CD8-positive, alpha-beta memory T cell (primary cell): ENCODE data around the gene GRID1. TPM values are rescaled to one million over a fixed set of nuclear protein-coding genes. Genes with fewer than 3 reads are reported as not detected.
A peak's percentile ranks its signal among the peaks of the same experiment; 100 is the strongest.

Experiments
- CTCF ChIA-PET: fragments of 350-600 bp; sonication (Branson Sonifier 250); formaldehyde crosslinking; loops from one replicate; lab custom pipeline; 2021; ENCODE audit warnings: antibody characterized with exemption; lab: Charles Lee
- POLR2A ChIA-PET: fragments of 350-600 bp; sonication (Branson Sonifier 250); formaldehyde crosslinking; loops from one replicate; lab custom pipeline; 2021; ENCODE audit warnings: antibody characterized with exemption; lab: Charles Lee
- DNase-seq, 5 donors: peaks; one replicate each; pipeline versions ENCODE4 v3.0.0 to v3.0.0-alpha.2; 2020 to 2022; ENCODE audit warnings: mixed read lengths in 1 of 5
- H3K27ac ChIP-seq: one replicate; pipeline ENCODE4 v1.7.0; 2013; ENCODE audit warnings: low read depth, mild to moderate bottlenecking, low read length, moderate library complexity
- H3K27me3 ChIP-seq: 2 replicates; pipeline ENCODE4 v1.7.0; 2013; ENCODE audit warnings: low read length, mild to moderate bottlenecking; ENCODE audit not compliant: insufficient read depth, poor library complexity, severe bottlenecking
- H3K36me3 ChIP-seq: 2 replicates; pipeline ENCODE4 v1.7.0; 2013; ENCODE audit warnings: mild to moderate bottlenecking, low read length, moderate library complexity; ENCODE audit not compliant: insufficient read depth
- H3K4me1 ChIP-seq: 2 replicates; pipeline ENCODE4 v1.7.0; 2013; ENCODE audit warnings: mild to moderate bottlenecking, low read length, moderate library complexity; ENCODE audit not compliant: insufficient read depth
- H3K4me3 ChIP-seq: 2 replicates; pipeline ENCODE4 v1.7.0; 2013; ENCODE audit warnings: mild to moderate bottlenecking, low read length
- H3K9me3 ChIP-seq: 2 replicates; pipeline ENCODE4 v1.7.0; 2013; ENCODE audit warnings: mild to moderate bottlenecking, low read length
- H3K27ac Mint-ChIP-seq, 8 donors: one replicate each; pipeline ENCODE4 v1.8.0; 2020 to 2021; ENCODE audit warnings: mixed read lengths in 8 of 8, mild to moderate bottlenecking in 6 of 8, inconsistent platforms in 3 of 8, moderate library complexity in 3 of 8
- H3K27me3 Mint-ChIP-seq, 2 donors: one replicate each; pipeline ENCODE4 v1.8.0; 2020 to 2021; ENCODE audit warnings: mixed read lengths in 2 of 2, mild to moderate bottlenecking in 1 of 2, moderate library complexity in 1 of 2
- H3K36me3 Mint-ChIP-seq, 3 donors: one replicate each; pipeline ENCODE4 v1.8.0; 2020 to 2021; ENCODE audit warnings: mixed read lengths in 3 of 3, inconsistent platforms in 1 of 3, mild to moderate bottlenecking in 1 of 3
- H3K4me1 Mint-ChIP-seq, 3 donors: one replicate each; pipeline ENCODE4 v1.8.0; 2020 to 2021; ENCODE audit warnings: mixed read lengths in 3 of 3, inconsistent platforms in 1 of 3, mild to moderate bottlenecking in 1 of 3
- H3K4me3 Mint-ChIP-seq, 7 donors: one replicate each; pipeline ENCODE4 v1.8.0; 2020 to 2021; ENCODE audit warnings: mixed read lengths in 7 of 7, mild to moderate bottlenecking in 6 of 7, moderate library complexity in 4 of 7, inconsistent platforms in 2 of 7
- H3K9me3 Mint-ChIP-seq, 5 donors: one replicate each; pipeline ENCODE4 v1.8.0; 2020 to 2022; ENCODE audit warnings: mixed read lengths in 5 of 5, mild to moderate bottlenecking in 3 of 5, moderate library complexity in 2 of 5, inconsistent platforms in 1 of 5
- polyA plus RNA-seq: library from polyadenylated mRNA; unstranded; fragments of 300-500 nt; fragmentation: Illumina TruSeq; gene quantifications from one replicate; pipeline ENCODE4 v1.2.3, GENCODE V29; 2021
- total RNA-seq, 2 experiments: library from RNA; stranded (reverse); gene quantifications; one replicate each; pipeline ENCODE4 v1.2.3, GENCODE V29; 2021

Gene GRID1
- total and polyA plus RNA-seq, 3 experiments from 2014 or later, result not detected

DNA sequence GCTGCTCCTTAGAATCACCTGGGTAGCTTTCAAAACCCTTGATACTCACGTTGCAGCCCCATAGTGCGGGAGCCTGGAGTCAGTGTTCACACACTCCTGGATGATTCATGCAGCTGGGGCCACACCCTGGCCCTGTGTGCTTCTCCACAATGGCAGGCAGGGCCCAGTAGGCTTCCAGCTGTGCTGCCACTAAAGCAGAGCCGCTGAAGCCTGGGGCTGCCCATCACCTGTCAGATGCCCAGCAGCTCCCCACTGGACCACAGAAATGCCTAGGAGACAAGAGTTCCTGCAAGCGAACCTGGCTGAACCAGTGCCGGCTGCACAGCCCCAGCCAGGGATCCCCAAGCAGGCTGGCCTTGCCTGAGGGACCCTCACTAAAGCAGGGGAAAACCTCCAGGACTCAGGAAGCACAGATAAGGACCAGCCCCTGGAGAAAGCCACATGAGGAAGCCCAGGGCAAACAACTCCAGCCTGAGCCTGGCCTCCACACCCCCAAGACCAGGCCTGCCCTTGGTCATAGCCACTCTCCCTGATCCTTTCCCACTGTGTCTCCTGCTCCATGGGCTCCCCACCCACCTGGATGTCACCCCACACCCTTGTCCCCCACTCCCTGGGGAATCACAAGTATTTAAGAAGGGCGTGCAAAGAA is 111.9 kb downstream of the GRID1 start:
- H3K9me3 ChIP-seq, result no peaks in the 10 kb centered on the region
- H3K4me1 ChIP-seq, result no peaks in the 10 kb centered on the region
- no peak overlapping the region for H3K27ac Mint-ChIP-seq
- H3K27me3 Mint-ChIP-seq, result peaks cover 6 to 10% of the 10 kb centered on the region in 2 donors
- no peak overlapping the region for H3K4me3 Mint-ChIP-seq
- no peaks in the 10 kb centered on the region for H3K36me3 Mint-ChIP-seq
- ChIA-PET CTCF (no interaction called here), POLR2A (no interaction called here)
- H3K27ac ChIP-seq, result no peak overlapping the region
- H3K4me1 Mint-ChIP-seq, result no peaks in the 10 kb centered on the region
- no peak overlapping the region for H3K4me3 ChIP-seq
- H3K27me3 ChIP-seq, result no peaks in the 10 kb centered on the region
- H3K36me3 ChIP-seq, result no peaks in the 10 kb centered on the region
- H3K9me3 Mint-ChIP-seq, result peaks cover 0 to 10% (median 7%) of the 10 kb centered on the region in 5 donors
- DNase-seq, result no peak

DNA sequence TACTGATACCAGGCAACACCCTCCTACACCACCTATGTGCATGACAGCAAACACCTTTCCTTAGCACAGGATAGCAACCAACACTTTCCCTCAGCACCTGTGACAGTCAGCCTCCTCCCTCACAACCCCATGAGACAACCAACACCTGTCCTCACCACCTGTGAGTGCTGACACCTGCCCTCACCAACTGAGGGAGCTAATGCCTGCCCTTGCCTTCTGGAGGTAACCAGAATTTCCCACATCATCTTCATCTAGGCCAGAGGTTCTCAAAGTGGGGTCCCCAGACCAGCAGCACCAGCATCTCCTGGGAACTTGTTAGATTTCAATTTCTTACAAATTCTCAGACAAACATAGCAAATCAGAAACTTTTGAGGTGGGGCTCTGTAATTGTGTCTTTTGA is 112.5 kb downstream of the GRID1 start:
- H3K4me1 Mint-ChIP-seq, result no peaks in the 10 kb centered on the region
- Histone ChIP-seq H3K4me3 (no peak overlapping the region), H3K36me3 (no peaks in the 10 kb centered on the region), H3K27ac (no peak overlapping the region), H3K4me1 (no peaks in the 10 kb centered on the region), H3K27me3 (no peaks in the 10 kb centered on the region), H3K9me3 (no peaks in the 10 kb centered on the region)
- CTCF ChIA-PET, result no interaction called here
- DNase-seq, result no peak
- peak overlapping the region in 1 of 7 donors; percentile 7 for H3K4me3 Mint-ChIP-seq
- peaks cover 0 to 12% (median 7%) of the 10 kb centered on the region in 5 donors for H3K9me3 Mint-ChIP-seq
- H3K27me3 Mint-ChIP-seq, result peaks cover 6 to 10% of the 10 kb centered on the region in 2 donors
- no peaks in the 10 kb centered on the region for H3K36me3 Mint-ChIP-seq
- POLR2A ChIA-PET, result no interaction called here
- H3K27ac Mint-ChIP-seq, result no peak overlapping the region

DNA sequence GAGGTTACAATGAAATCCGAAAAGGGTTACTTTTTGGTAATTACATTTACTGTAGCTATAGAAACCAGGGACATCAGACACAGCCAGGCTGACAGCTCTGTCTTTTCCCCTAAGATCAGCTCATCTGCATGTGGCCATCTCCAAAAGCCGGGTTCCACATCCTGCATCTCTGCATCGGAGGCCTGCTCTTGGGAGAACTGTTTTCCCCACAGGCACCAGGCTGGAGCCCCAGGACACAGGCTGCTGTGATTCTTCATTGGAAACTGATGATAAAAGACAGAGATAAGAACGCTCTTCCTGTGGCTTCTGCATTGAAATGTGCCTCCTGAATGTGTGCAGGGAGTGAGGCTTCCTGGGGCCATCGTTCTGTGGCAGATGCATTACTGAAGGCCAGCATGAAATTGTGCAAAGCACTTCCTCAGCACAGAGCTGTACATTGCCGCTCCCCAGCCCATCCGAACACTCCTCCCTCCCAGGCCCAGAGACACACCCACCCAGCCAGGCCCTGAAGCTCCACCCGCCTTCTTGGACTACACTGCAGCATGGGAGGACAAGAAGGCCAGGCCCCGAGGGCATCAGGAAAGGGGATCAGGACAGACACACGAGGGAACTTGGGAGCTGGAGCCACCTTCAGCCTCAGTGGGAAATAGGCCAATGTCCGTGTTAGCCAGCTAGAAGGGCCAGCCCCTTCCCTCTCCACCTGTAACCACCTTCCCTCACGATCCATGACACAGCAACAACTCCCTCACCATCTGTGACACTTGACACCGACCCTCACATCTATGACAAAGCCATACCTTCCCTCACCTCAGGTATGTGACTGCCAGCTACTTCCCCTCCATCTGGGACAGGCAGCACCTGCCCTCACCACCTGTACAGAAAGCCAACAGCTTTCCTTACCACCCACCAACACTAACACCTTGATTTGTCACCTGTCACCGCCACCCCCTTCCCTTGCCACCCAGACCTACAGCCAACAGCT is 113.2 kb downstream of the GRID1 start:
- no peak for DNase-seq
- Mint-ChIP-seq H3K27me3 (peaks cover 6 to 7% of the 10 kb centered on the region in 2 donors), H3K27ac (no peak overlapping the region), H3K36me3 (no peaks in the 10 kb centered on the region), H3K4me1 (no peaks in the 10 kb centered on the region), H3K9me3 (peaks cover 0 to 12% (median 7%) of the 10 kb centered on the region in 5 donors), H3K4me3 (no peak overlapping the region)
- Histone ChIP-seq H3K27me3 (no peaks in the 10 kb centered on the region), H3K27ac (no peak overlapping the region), H3K36me3 (no peaks in the 10 kb centered on the region), H3K4me3 (no peak overlapping the region), H3K4me1 (no peaks in the 10 kb centered on the region), H3K9me3 (no peaks in the 10 kb centered on the region)
- ChIA-PET POLR2A (no interaction called here), CTCF (no interaction called here)

DNA sequence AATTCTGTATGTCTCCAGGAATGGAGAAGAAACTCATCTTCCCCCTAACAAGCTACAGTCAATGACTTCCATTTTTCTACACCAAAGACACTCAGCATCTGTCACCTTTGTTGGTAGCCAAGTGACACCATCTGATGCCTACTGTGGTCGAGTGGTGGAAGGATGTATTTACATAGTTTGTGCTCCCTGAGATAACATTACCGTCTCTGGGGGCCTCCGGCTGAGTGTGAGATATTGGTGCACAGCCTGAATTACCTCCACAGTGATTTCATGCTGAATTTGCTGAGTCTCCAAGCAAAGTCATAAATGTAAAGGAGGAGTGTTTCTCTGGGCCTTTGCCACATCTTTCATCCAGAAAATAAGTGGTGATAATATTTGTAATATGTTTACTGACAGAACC is 114.0 kb downstream of the GRID1 start:
- H3K27ac ChIP-seq, result no peak overlapping the region
- H3K4me1 Mint-ChIP-seq, result no peaks in the 10 kb centered on the region
- no peak for DNase-seq
- ChIA-PET POLR2A (no interaction called here), CTCF (no interaction called here)
- H3K4me1 ChIP-seq, result no peaks in the 10 kb centered on the region
- H3K36me3 ChIP-seq, result no peaks in the 10 kb centered on the region
- no peaks in the 10 kb centered on the region for H3K36me3 Mint-ChIP-seq
- peaks cover 7 to 10% of the 10 kb centered on the region in 2 donors for H3K27me3 Mint-ChIP-seq
- no peak overlapping the region for H3K4me3 ChIP-seq
- H3K27ac Mint-ChIP-seq, result no peak overlapping the region
- H3K4me3 Mint-ChIP-seq, result no peak overlapping the region
- H3K9me3 Mint-ChIP-seq, result peaks cover 0 to 12% (median 7%) of the 10 kb centered on the region in 5 donors
- H3K27me3 ChIP-seq, result no peaks in the 10 kb centered on the region
- H3K9me3 ChIP-seq, result no peaks in the 10 kb centered on the region

DNA sequence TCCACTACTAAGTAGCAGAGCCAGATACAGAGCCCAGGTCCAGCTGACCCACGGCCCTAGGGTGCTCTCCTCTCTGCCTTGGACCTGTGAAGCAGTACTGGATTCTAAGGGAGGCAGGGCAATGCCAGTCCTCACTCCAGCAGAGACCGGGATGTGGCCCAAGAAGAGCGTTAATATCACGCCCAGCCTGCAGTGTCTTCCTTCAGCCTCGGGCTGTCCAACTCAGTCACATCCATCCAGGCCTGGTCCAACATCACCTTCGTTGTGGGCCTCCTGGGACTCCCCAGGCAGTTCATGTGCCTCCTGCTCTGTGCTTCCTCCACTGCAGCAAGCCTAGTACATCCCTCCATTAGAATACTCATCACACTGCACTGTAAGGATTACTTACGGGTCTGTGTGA is 114.5 kb downstream of the GRID1 start:
- Mint-ChIP-seq H3K4me3 (no peak overlapping the region), H3K9me3 (peaks cover 0 to 12% (median 7%) of the 10 kb centered on the region in 5 donors)

DNA sequence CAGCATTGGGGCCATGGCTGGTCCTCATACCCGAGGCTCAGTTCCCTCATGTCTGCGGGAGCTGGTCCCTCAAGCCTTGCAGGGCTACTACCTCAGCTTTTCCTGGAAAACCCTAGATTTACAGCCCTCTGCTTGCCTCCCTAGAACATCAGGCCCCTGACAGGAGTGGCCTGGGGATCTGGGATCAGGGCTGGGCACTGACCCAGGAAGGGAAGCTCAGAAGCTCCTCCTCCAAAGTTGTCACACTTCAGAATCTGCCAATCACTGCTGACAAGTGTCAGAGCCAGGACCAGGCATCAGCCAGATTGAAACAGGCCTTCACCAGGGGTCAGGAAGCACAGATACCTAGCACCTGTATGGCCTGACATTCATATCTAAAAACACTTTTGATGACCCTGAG is 115.2 kb downstream of the GRID1 start:
- CTCF ChIA-PET, result no interaction called here
- H3K4me1 ChIP-seq, result no peaks in the 10 kb centered on the region
- Mint-ChIP-seq H3K9me3 (peaks cover 0 to 12% (median 7%) of the 10 kb centered on the region in 5 donors), H3K4me1 (no peaks in the 10 kb centered on the region), H3K27me3 (peaks cover 11 to 15% of the 10 kb centered on the region in 2 donors), H3K4me3 (no peak overlapping the region), H3K27ac (no peak overlapping the region), H3K36me3 (no peaks in the 10 kb centered on the region)
- POLR2A ChIA-PET, result no interaction called here
- no peak overlapping the region for H3K27ac ChIP-seq
- no peaks in the 10 kb centered on the region for H3K27me3 ChIP-seq
- no peak overlapping the region for H3K4me3 ChIP-seq
- H3K36me3 ChIP-seq, result no peaks in the 10 kb centered on the region
- no peak for DNase-seq
- no peaks in the 10 kb centered on the region for H3K9me3 ChIP-seq

More for the DNA sequence above, 114.5 kb downstream of the GRID1 start:
- Mint-ChIP-seq H3K36me3 (no peaks in the 10 kb centered on the region), H3K27ac (no peak overlapping the region), H3K27me3 (peaks cover 10 to 11% of the 10 kb centered on the region in 2 donors), H3K4me1 (no peaks in the 10 kb centered on the region)
- H3K27ac ChIP-seq, result no peak overlapping the region
- no peaks in the 10 kb centered on the region for H3K4me1 ChIP-seq
- no peak for DNase-seq
- H3K4me3 ChIP-seq, result no peak overlapping the region
- ChIA-PET CTCF (no interaction called here), POLR2A (no interaction called here)
- H3K9me3 ChIP-seq, result no peaks in the 10 kb centered on the region
- no peaks in the 10 kb centered on the region for H3K27me3 ChIP-seq
- H3K36me3 ChIP-seq, result no peaks in the 10 kb centered on the region

DNA sequence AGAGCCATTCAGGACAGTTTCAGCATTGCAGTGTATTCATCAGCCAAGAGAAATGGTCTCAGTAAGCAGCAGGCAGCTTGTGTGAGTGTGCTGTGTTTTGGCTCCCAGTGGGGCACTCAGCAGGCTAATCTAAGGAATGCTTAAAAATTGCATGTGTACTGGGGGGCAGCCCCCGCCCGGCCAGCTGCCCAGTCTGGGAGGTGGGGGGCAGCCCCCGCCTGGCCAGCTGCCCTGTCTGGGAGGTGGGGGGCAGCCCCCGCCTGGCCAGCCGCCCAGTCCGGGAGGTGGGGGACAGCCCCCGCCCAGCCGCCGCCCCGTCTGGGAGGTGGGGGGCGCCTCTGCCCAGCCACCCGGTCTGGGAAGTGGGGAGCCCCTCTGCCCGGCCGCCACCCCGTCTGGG is 116.2 kb downstream of the GRID1 start:
- ChIA-PET CTCF (no interaction called here), POLR2A (no interaction called here)
- Histone ChIP-seq H3K4me1 (no peaks in the 10 kb centered on the region), H3K27ac (no peak overlapping the region), H3K27me3 (no peaks in the 10 kb centered on the region), H3K36me3 (no peaks in the 10 kb centered on the region), H3K4me3 (no peak overlapping the region), H3K9me3 (no peaks in the 10 kb centered on the region)
- peaks cover 8 to 11% of the 10 kb centered on the region in 2 donors for H3K27me3 Mint-ChIP-seq
- no peak overlapping the region for H3K4me3 Mint-ChIP-seq
- H3K27ac Mint-ChIP-seq, result no peak overlapping the region
- no peak for DNase-seq
- H3K4me1 Mint-ChIP-seq, result no peaks in the 10 kb centered on the region
- no peaks in the 10 kb centered on the region for H3K36me3 Mint-ChIP-seq
- H3K9me3 Mint-ChIP-seq, result peaks cover 0 to 12% (median 7%) of the 10 kb centered on the region in 5 donors

DNA sequence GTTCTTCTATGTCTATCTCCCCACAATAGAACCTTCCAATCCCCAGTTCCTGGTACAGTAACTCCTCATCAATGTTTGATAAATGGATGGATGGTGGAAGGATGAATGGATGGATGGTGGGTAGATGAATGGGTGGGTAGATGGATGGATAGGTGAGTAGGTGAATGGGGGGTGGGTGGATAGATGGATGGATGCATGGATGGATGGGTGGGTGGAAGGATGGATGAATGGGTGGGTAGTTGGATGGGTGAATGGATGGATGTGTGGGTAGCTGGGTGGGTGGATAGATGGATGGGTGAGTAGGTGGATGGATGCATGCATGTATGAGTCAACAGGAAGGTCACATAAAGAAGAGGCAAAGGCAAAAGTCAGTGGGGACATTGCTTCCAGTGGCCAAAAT is 116.8 kb downstream of the GRID1 start:
- no peak overlapping the region for H3K4me3 Mint-ChIP-seq
- peaks cover 8 to 11% of the 10 kb centered on the region in 2 donors for H3K27me3 Mint-ChIP-seq
- H3K27me3 ChIP-seq, result no peaks in the 10 kb centered on the region
- no peaks in the 10 kb centered on the region for H3K4me1 ChIP-seq
- no peaks in the 10 kb centered on the region for H3K4me1 Mint-ChIP-seq
- CTCF ChIA-PET, result no interaction called here
- H3K27ac Mint-ChIP-seq, result no peak overlapping the region
- no peaks in the 10 kb centered on the region for H3K9me3 ChIP-seq
- no peaks in the 10 kb centered on the region for H3K36me3 ChIP-seq
- POLR2A ChIA-PET, result no interaction called here
- H3K4me3 ChIP-seq, result no peak overlapping the region
- H3K36me3 Mint-ChIP-seq, result no peaks in the 10 kb centered on the region
- H3K9me3 Mint-ChIP-seq, result peaks cover 0 to 12% (median 7%) of the 10 kb centered on the region in 5 donors
- no peak for DNase-seq
- H3K27ac ChIP-seq, result no peak overlapping the region
